IMR-90 (cell line): ENCODE data around the gene PLXNA4. TPM values are rescaled to one million over a fixed set of nuclear protein-coding genes. Genes with fewer than 3 reads are reported as not detected.

Source experiments
- ATAC-seq: fragments of 200-7000 bp; cut with Tn5 transposase; 2 replicates; pipeline ENCODE4 v1.9.1; 2020; ENCODE audit warnings: low read depth, mild to moderate bottlenecking, moderate library complexity
- BruUV-seq: library from RNA; stranded (reverse); fragments of 400-500 nt; replicated peaks from 2 replicates; lab custom pipeline; 2021; lab: Mats Ljungman, UMichigan
- CTCF ChIA-PET: fragments of 300-600 bp; formaldehyde crosslinking; extraction: SDS; loops from one replicate; lab custom pipeline; 2021; ENCODE audit warnings: antibody characterized with exemption; lab: Yijun Ruan, JAX
- POLR2A ChIA-PET: fragments of 300-600 bp; sonication (Branson Sonifier 250); formaldehyde crosslinking; loops from one replicate; lab custom pipeline; 2022; ENCODE audit warnings: antibody characterized with exemption; ENCODE audit not compliant: unreplicated experiment; lab: Charles Lee
- DNase-seq: peaks from one replicate; pipeline ENCODE4 v3.0.0; 2013
- H2AFZ ChIP-seq: replicated peaks from 2 replicates; pipeline ENCODE3; 2013; ENCODE audit warnings: low read length, mild to moderate bottlenecking; ENCODE audit not compliant: poor library complexity
- H2AK5ac ChIP-seq: 2 replicates; pipeline ENCODE4 v1.6.1; 2013; ENCODE audit warnings: low read depth, low read length, inconsistent platforms
- H2AK9ac ChIP-seq: replicated peaks from 2 replicates; pipeline ENCODE3; 2013; ENCODE audit warnings: mild to moderate bottlenecking, low read depth, low read length, moderate library complexity; ENCODE audit not compliant: poor library complexity
- H2BK120ac ChIP-seq: 2 replicates; pipeline ENCODE4 v1.6.1; 2013; ENCODE audit warnings: low read depth, low read length, inconsistent platforms
- H2BK15ac ChIP-seq: 3 replicates; pipeline ENCODE4 v1.6.1; 2013; ENCODE audit warnings: low read depth, low read length, inconsistent platforms
- H2BK20ac ChIP-seq: 2 replicates; pipeline ENCODE4 v1.6.1; 2013; ENCODE audit warnings: low read depth, mild to moderate bottlenecking, inconsistent platforms, low read length, moderate library complexity
- H2BK5ac ChIP-seq: 2 replicates; pipeline ENCODE4 v1.6.1; 2013; ENCODE audit warnings: mild to moderate bottlenecking, low read depth, low read length, inconsistent platforms; ENCODE audit not compliant: poor library complexity, severe bottlenecking
- H3K14ac ChIP-seq: replicated peaks from 2 replicates; pipeline ENCODE4 v1.6.1; 2013; ENCODE audit warnings: low read depth, low read length, inconsistent platforms
- H3K18ac ChIP-seq: 2 replicates; pipeline ENCODE4 v1.6.1; 2013; ENCODE audit warnings: low read depth, low read length, control low read depth
- H3K23ac ChIP-seq: 2 replicates; pipeline ENCODE4 v1.6.1; 2013; ENCODE audit warnings: low read depth, low read length, inconsistent platforms
- H3K27ac ChIP-seq: 2 replicates; pipeline ENCODE4 v1.5.1; 2013; ENCODE audit warnings: mild to moderate bottlenecking, control low read depth, low read length; ENCODE audit not compliant: insufficient read depth
- H3K27me3 ChIP-seq: 2 replicates; pipeline ENCODE4 v1.6.1; 2013; ENCODE audit warnings: low read length; ENCODE audit not compliant: control insufficient read depth, insufficient read depth
- H3K36me3 ChIP-seq: 2 replicates; pipeline ENCODE4 v1.6.1; 2013; ENCODE audit warnings: low read length, mixed read lengths; ENCODE audit not compliant: control insufficient read depth, insufficient read depth
- H3K4ac ChIP-seq: 2 replicates; pipeline ENCODE4 v1.6.1; 2013; ENCODE audit warnings: low read depth, low read length, inconsistent platforms
- H3K4me1 ChIP-seq: 2 replicates; pipeline ENCODE4 v1.6.1; 2013; ENCODE audit warnings: low read length, mixed read lengths; ENCODE audit not compliant: control insufficient read depth, insufficient read depth
- H3K4me2 ChIP-seq: 2 replicates; pipeline ENCODE4 v1.6.1; 2013; ENCODE audit warnings: low read depth, mild to moderate bottlenecking, control low read depth, low read length, moderate library complexity
- H3K4me3 ChIP-seq: 2 replicates; pipeline ENCODE4 v1.5.1; 2013; ENCODE audit warnings: low read depth, mild to moderate bottlenecking, control low read depth, low read length, moderate library complexity; ENCODE audit not compliant: insufficient read depth
- H3K56ac ChIP-seq: 2 replicates; pipeline ENCODE4 v1.6.1; 2013; ENCODE audit warnings: low read length, inconsistent platforms; ENCODE audit not compliant: insufficient read depth; ENCODE audit errors: extremely low read depth
- H3K79me1 ChIP-seq, 2 experiments: 2 replicates each; pipeline ENCODE4 v1.6.1; 2013; ENCODE audit warnings: low read length in 2 of 2, inconsistent platforms in 1 of 2, low read depth in 1 of 2
- H3K9ac ChIP-seq: 2 replicates; pipeline ENCODE4 v1.6.1; 2013; ENCODE audit warnings: low read depth, low read length, control low read depth
- H3K9me1 ChIP-seq: 2 replicates; pipeline ENCODE4 v1.6.1; 2013; ENCODE audit warnings: low read length, inconsistent platforms; ENCODE audit not compliant: insufficient read depth
- H3K9me3 ChIP-seq: 2 replicates; pipeline ENCODE4 v1.6.1; 2013; ENCODE audit warnings: low read length; ENCODE audit not compliant: control insufficient read depth, insufficient read depth
- H4K20me1 ChIP-seq: 2 replicates; pipeline ENCODE4 v1.6.1; 2013; ENCODE audit warnings: low read length, inconsistent platforms; ENCODE audit not compliant: insufficient read depth
- H4K5ac ChIP-seq: 2 replicates; pipeline ENCODE4 v1.6.1; 2013; ENCODE audit warnings: mild to moderate bottlenecking, low read depth, low read length, control low read depth
- H4K8ac ChIP-seq, 2 experiments: 2 replicates each; pipeline ENCODE4 v1.6.1; 2013; ENCODE audit warnings: low read depth in 2 of 2, low read length in 2 of 2, control low read depth in 1 of 2, inconsistent platforms in 1 of 2
- H4K91ac ChIP-seq: 2 replicates; pipeline ENCODE4 v1.6.1; 2013; ENCODE audit warnings: low read depth, low read length, inconsistent platforms; ENCODE audit not compliant: insufficient read depth
- BHLHE40 ChIP-seq: fragments of 150-350 bp; IDR thresholded peaks from 2 replicates; pipeline ENCODE4 v1.6.1; 2016; ENCODE audit warnings: mild to moderate bottlenecking, low read depth, low read length
- CEBPB ChIP-seq: IDR thresholded peaks from 2 replicates; pipeline ENCODE4 v1.6.1; 2012; ENCODE audit warnings: low read depth, low read length, improper control_type of control experiment
- CHD1 ChIP-seq: IDR thresholded peaks from 2 replicates; pipeline ENCODE4 v1.6.1; 2012; ENCODE audit warnings: low read depth, low read length, improper control_type of control experiment
- CTCF ChIP-seq: conservative IDR thresholded peaks from 2 replicates; pipeline ENCODE4 v1.5.1; 2012; ENCODE audit warnings: mild to moderate bottlenecking, low read depth, low read length, improper control_type of control experiment
- ELK1 ChIP-seq: fragments of 150-350 bp; IDR thresholded peaks from 2 replicates; pipeline ENCODE4 v1.6.1; 2016; ENCODE audit warnings: low read depth, mild to moderate bottlenecking, low read length, moderate library complexity, borderline replicate concordance
- FOS ChIP-seq: fragments of 150-350 bp; IDR thresholded peaks from 2 replicates; pipeline ENCODE4 v1.6.1; 2016; ENCODE audit warnings: low read depth, low read length
- MAFK ChIP-seq: IDR thresholded peaks from 2 replicates; pipeline ENCODE4 v1.6.1; 2012; ENCODE audit warnings: low read depth, low read length, improper control_type of control experiment
- MAZ ChIP-seq: IDR thresholded peaks from 2 replicates; pipeline ENCODE4 v1.6.1; 2012; ENCODE audit warnings: low read depth, mild to moderate bottlenecking, low read length, improper control_type of control experiment, moderate library complexity, borderline replicate concordance
- MXI1 ChIP-seq: IDR thresholded peaks from 2 replicates; pipeline ENCODE4 v1.6.1; 2012; ENCODE audit warnings: low read depth, mild to moderate bottlenecking, low read length, moderate library complexity, borderline replicate concordance
- NFE2L2 ChIP-seq: fragments of 150-350 bp; IDR thresholded peaks from 2 replicates; pipeline ENCODE4 v1.6.1; 2016; ENCODE audit warnings: low read depth, mild to moderate bottlenecking, low read length
- POLR2A ChIP-seq: IDR thresholded peaks from 2 replicates; pipeline ENCODE4 v1.6.1; 2012; ENCODE audit warnings: mild to moderate bottlenecking, low read depth, low read length
- RAD21 ChIP-seq: IDR thresholded peaks from 2 replicates; pipeline ENCODE4 v1.6.1; 2012; ENCODE audit warnings: low read length, improper control_type of control experiment
- RCOR1 ChIP-seq: IDR thresholded peaks from 2 replicates; pipeline ENCODE4 v1.6.1; 2012; ENCODE audit warnings: mild to moderate bottlenecking, low read length, improper control_type of control experiment; ENCODE audit not compliant: insufficient replicate concordance
- RFX5 ChIP-seq: IDR thresholded peaks from 2 replicates; pipeline ENCODE4 v1.8.0; 2012; ENCODE audit warnings: low read depth, mild to moderate bottlenecking, low read length, moderate library complexity
- SMC3 ChIP-seq: fragments of 150-350 bp; IDR thresholded peaks from 2 replicates; pipeline ENCODE4 v1.6.1; 2016; ENCODE audit warnings: low read depth, mild to moderate bottlenecking, antibody characterized with exemption, low read length, moderate library complexity
- USF2 ChIP-seq: fragments of 150-350 bp; IDR thresholded peaks from 2 replicates; pipeline ENCODE4 v1.6.1; 2017; ENCODE audit warnings: mild to moderate bottlenecking, antibody characterized with exemption, low read length, low read depth
- WGBS, 2 experiments: methylation state at CpG; one replicate each; pipeline versions ENCODE4 v1.1.5 to v1.1.7; 2013; ENCODE audit warnings: missing lambda C conversion rate in 2 of 2; ENCODE audit not compliant: insufficient read length in 1 of 2; ENCODE audit errors: extremely low coverage in 2 of 2; 5-methylcytosine and 5-hydroxymethylcytosine counted together
- dilution Hi-C: fragments of 300-500 bp; cut with HindIII; formaldehyde crosslinking; loops from one replicate; pipeline ENCODE4 v1.14.3; 2018; ENCODE audit warnings: low sequenced_read_pairs; ENCODE audit not compliant: unreplicated experiment
- in situ Hi-C: fragments of 300-500 bp; cut with MboI; formaldehyde crosslinking; loops from 3 replicates; pipeline ENCODE4 v1.14.3; 2019; ENCODE audit warnings: low sequenced_read_pairs, inconsistent platforms, mixed read lengths
- intact Hi-C: fragments of 100-400 bp; cut with micrococcal nuclease; formaldehyde crosslinking; loops from 2 replicates; pipeline ENCODE4 v1.10.0; 2022
- polyA plus RNA-seq, 3 experiments: library from polyadenylated mRNA; depleted of rRNA; stranded (reverse); fragments of >200 nt; gene quantifications; 2 replicates each; pipeline ENCODE4 v1.2.3, GENCODE V29; 2012; ENCODE audit warnings: low replicate concordance in 1 of 3
- total RNA-seq: library from RNA; depleted of rRNA; stranded (reverse); fragments of >200 nt; gene quantifications from 2 replicates; pipeline ENCODE4 v1.2.3, GENCODE V29; 2012

The PLXNA4 gene
- total and polyA plus RNA-seq, 2 of the 4 experiments (the other 2 are of a cell fraction), result under 0.01 TPM

- Histone ChIP-seq H3K27me3 (no peaks in the 10 kb centered on the region), H3K18ac (no peak overlapping the region), H3K4ac (no peak overlapping the region), H2AK9ac (no peak overlapping the region), H4K5ac (no peak overlapping the region), H2BK20ac (no peak overlapping the region), H3K14ac (no peak overlapping the region), H4K91ac (no peak overlapping the region), H3K79me1 (no peaks in the 10 kb centered on the region), H3K27ac (no peak overlapping the region), H4K20me1 (no peaks in the 10 kb centered on the region), H3K4me1 (no peaks in the 10 kb centered on the region), H3K23ac (no peak overlapping the region), H2BK5ac (no peak overlapping the region), H2AFZ (no peak overlapping the region), H3K9me3 (no peaks in the 10 kb centered on the region), H4K8ac (no peak overlapping the region), H2BK120ac (no peak overlapping the region), H3K9ac (no peak overlapping the region), H2AK5ac (no peak overlapping the region), H3K9me1 (no peaks in the 10 kb centered on the region), H3K4me2 (no peak overlapping the region), H3K56ac (no peak overlapping the region), H2BK15ac (no peak overlapping the region), H3K4me3 (no peak overlapping the region), H3K36me3 (no peaks in the 10 kb centered on the region)
- CTCF ChIA-PET, result no interaction called here
- TF ChIP-seq CTCF, result no peak
- no peak for TF ChIP-seq CEBPB
- TF ChIP-seq POLR2A, result no peak
- TF ChIP-seq ELK1, result no peak
- no peak for TF ChIP-seq RFX5
- TF ChIP-seq NFE2L2, result no peak
- no peak for TF ChIP-seq MAFK
- TF ChIP-seq MAZ, result no peak
- TF ChIP-seq USF2, result no peak
- TF ChIP-seq FOS, result no peak
- TF ChIP-seq CHD1, result no peak
- TF ChIP-seq RAD21, result no peak
- TF ChIP-seq SMC3, result no peak
- TF ChIP-seq BHLHE40, result no peak
- no peak for TF ChIP-seq MXI1
- no peak for TF ChIP-seq RCOR1
- ATAC-seq (no peak), DNase-seq (no peak)
- BruUV-seq, result no TSS peak
- dilution Hi-C loops (no loop called here), in situ Hi-C loops (no loop called here), intact Hi-C loops (no loop called here)
- POLR2A ChIA-PET, result no interaction called here
- 93% methylated on average over 5 of the region's 8 CpGs; no CpG with 5 or more reads in 1 of the 2 experiments for whole genome bisulfite sequencing, 2 experiments
Measured at GRCh38 chr7:132482866-132483265, 93.4 kb downstream of the PLXNA4 start.
